ENCODE measurements around the gene BNIP1.

Gene BNIP1

DNA sequence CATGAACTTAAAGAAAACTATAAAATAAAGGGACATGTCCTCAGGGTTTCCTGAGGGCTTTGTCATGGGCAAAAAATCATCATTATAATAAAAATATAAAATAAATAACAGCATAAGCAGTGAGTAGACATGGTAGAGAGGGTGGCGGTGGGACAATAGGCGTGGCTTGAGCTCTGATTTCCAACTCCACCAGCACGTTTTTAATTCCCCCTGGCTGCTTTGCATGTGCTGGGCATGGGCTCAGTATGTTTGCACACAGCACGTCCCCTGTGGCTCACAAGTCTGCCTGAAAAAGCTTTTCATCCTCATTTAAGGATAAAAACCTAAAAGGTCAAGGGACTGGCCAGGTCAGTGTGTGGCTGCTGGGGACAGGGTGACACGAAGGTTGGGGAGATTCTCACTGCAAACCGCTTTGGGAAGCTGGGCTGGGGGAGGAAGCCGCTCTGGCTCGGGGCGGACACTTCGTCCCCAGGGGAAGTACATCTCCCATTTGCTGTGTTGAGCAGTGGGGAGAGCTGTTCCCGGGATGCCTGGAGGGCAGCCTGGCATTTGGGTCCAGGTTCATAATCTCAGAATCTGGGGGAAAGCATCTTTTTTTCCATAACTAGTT is 58.0 kb downstream of the BNIP1 start:
- TF ChIP-seq, protein P1, sequence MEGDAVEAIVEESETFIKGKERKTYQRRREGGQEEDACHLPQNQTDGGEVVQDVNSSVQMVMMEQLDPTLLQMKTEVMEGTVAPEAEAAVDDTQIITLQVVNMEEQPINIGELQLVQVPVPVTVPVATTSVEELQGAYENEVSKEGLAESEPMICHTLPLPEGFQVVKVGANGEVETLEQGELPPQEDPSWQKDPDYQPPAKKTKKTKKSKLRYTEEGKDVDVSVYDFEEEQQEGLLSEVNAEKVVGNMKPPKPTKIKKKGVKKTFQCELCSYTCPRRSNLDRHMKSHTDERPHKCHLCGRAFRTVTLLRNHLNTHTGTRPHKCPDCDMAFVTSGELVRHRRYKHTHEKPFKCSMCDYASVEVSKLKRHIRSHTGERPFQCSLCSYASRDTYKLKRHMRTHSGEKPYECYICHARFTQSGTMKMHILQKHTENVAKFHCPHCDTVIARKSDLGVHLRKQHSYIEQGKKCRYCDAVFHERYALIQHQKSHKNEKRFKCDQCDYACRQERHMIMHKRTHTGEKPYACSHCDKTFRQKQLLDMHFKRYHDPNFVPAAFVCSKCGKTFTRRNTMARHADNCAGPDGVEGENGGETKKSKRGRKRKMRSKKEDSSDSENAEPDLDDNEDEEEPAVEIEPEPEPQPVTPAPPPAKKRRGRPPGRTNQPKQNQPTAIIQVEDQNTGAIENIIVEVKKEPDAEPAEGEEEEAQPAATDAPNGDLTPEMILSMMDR (IDR thresholded peaks at IDR 0.05; ENCODE audit: low read depth, low read length): no peak
- no peak overlapping the region for H3K4me3 ChIP-seq (ENCODE audit: low read depth, low read length)
- no peaks in the 10 kb centered on the region for H3K36me3 ChIP-seq
- H3K9me3 ChIP-seq (ENCODE audit: severe bottlenecking): peaks cover 17% of the 10 kb centered on the region
- DNase-seq: no peak
- no peak overlapping the region for H3K27ac ChIP-seq
- peaks cover 55% of the 10 kb centered on the region for H3K27me3 ChIP-seq (ENCODE audit: insufficient read depth, low read depth, severe bottlenecking)

GRCh38 chr5:173204185-173204979 is 60.1 kb downstream of the BNIP1 start:
- H3K9me3 ChIP-seq (ENCODE audit: severe bottlenecking): peaks cover 13% of the 10 kb centered on the region
- H3K27me3 ChIP-seq (ENCODE audit: insufficient read depth, low read depth, severe bottlenecking): peaks cover 55% of the 10 kb centered on the region
- TF ChIP-seq, protein P1 (IDR thresholded peaks at IDR 0.05; ENCODE audit: low read depth, low read length): peak; percentile 42; the same call in 1 of the 2 replicates
- DNase-seq: no peak
- no peak overlapping the region for H3K27ac ChIP-seq
- no peaks in the 10 kb centered on the region for H3K36me3 ChIP-seq
- no peak overlapping the region for H3K4me3 ChIP-seq (ENCODE audit: low read depth, low read length)

DNA sequence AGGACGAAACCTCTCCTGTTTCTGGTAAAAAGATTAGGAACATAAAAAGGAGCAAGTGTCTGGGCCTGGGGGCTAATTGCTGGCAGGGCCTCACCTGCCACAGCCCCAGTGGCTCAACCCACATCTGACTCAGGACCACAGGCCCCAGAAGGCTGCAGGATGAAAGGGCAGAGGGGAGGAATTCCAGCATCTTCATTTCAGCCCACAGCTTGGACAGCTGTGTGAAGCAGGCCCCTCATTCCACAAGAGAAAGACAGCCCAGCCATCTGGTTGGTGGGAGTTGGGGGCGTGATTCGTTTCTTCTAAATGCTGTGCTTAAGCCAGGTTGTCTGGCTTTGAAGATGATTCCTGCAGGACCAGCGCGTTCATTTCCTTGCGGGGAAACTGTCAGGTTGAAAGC is 61.6 kb downstream of the BNIP1 start:
- Histone ChIP-seq H3K9me3 (ENCODE audit: severe bottlenecking) (peaks cover 3% of the 10 kb centered on the region), H3K4me3 (ENCODE audit: low read depth, low read length) (no peak overlapping the region), H3K27me3 (ENCODE audit: insufficient read depth, low read depth, severe bottlenecking) (peaks cover 60% of the 10 kb centered on the region), H3K27ac (no peak overlapping the region), H3K36me3 (no peaks in the 10 kb centered on the region)
- TF ChIP-seq, protein P1 (IDR thresholded peaks at IDR 0.05; ENCODE audit: low read depth, low read length): no peak
- DNase-seq: no peak

GRCh38 chr5:173208296-173208695 is 64.0 kb downstream of the BNIP1 start:
- TF ChIP-seq, protein P1 (IDR thresholded peaks at IDR 0.05; ENCODE audit: low read depth, low read length): no peak
- Histone ChIP-seq H3K36me3 (no peaks in the 10 kb centered on the region), H3K9me3 (ENCODE audit: severe bottlenecking) (peaks cover 3% of the 10 kb centered on the region), H3K27ac (no peak overlapping the region), H3K4me3 (ENCODE audit: low read depth, low read length) (no peak overlapping the region), H3K27me3 (ENCODE audit: insufficient read depth, low read depth, severe bottlenecking) (peaks cover 44% of the 10 kb centered on the region)
- no peak for DNase-seq

GRCh38 chr5:173210877-173211276 is 66.5 kb downstream of the BNIP1 start:
- Histone ChIP-seq H3K36me3 (no peaks in the 10 kb centered on the region), H3K27me3 (ENCODE audit: insufficient read depth, low read depth, severe bottlenecking) (peaks cover 26% of the 10 kb centered on the region), H3K27ac (no peak overlapping the region), H3K9me3 (ENCODE audit: severe bottlenecking) (peaks cover 7% of the 10 kb centered on the region), H3K4me3 (ENCODE audit: low read depth, low read length) (no peak overlapping the region)
- TF ChIP-seq, protein P1 (IDR thresholded peaks at IDR 0.05; ENCODE audit: low read depth, low read length): no peak
- DNase-seq: no peak
